ENCODE data around the gene UGT2B7.

The UGT2B7 gene

GRCh38 chr4:69064391-69064790 is 31.9 kb upstream of the UGT2B7 start:
- H3K27me3 Mint-ChIP-seq (ENCODE audit: low read depth), result peaks cover under 1% of the 10 kb centered on the region

GRCh38 chr4:69066945-69067344 is 29.3 kb upstream of the UGT2B7 start:
- H3K9me3 Mint-ChIP-seq, result no peaks in the 10 kb centered on the region
- H3K4me1 Mint-ChIP-seq, result no peaks in the 10 kb centered on the region
- H3K4me3 Mint-ChIP-seq, result no peak overlapping the region
- H3K27me3 Mint-ChIP-seq (ENCODE audit: low read depth), result peaks cover 3% of the 10 kb centered on the region
- TF ChIP-seq CTCF (IDR thresholded peaks at IDR 0.05; ENCODE audit: unreplicated experiment in 3 of 3), result no peak
- peaks cover 29% of the 10 kb centered on the region for H3K36me3 Mint-ChIP-seq (ENCODE audit: low read depth)
- H3K27ac Mint-ChIP-seq, result no peak overlapping the region

More at GRCh38 chr4:69064391-69064790, 31.9 kb upstream of the UGT2B7 start:
- Mint-ChIP-seq H3K4me1 (no peaks in the 10 kb centered on the region), H3K27ac (no peak overlapping the region), H3K36me3 (ENCODE audit: low read depth) (peaks cover 39% of the 10 kb centered on the region), H3K9me3 (no peaks in the 10 kb centered on the region), H3K4me3 (no peak overlapping the region)
- no peak for TF ChIP-seq CTCF (IDR thresholded peaks at IDR 0.05; ENCODE audit: unreplicated experiment in 3 of 3)

GRCh38 chr4:69069085-69069484 is 27.2 kb upstream of the UGT2B7 start:
- Mint-ChIP-seq H3K9me3 (no peaks in the 10 kb centered on the region), H3K4me3 (no peak overlapping the region), H3K36me3 (ENCODE audit: low read depth) (peaks cover 12% of the 10 kb centered on the region), H3K4me1 (no peaks in the 10 kb centered on the region), H3K27ac (no peak overlapping the region), H3K27me3 (ENCODE audit: low read depth) (peaks cover 3% of the 10 kb centered on the region)
- no peak for TF ChIP-seq CTCF (IDR thresholded peaks at IDR 0.05; ENCODE audit: unreplicated experiment in 3 of 3)

GRCh38 chr4:69070590-69070989 is 25.7 kb upstream of the UGT2B7 start:
- peaks cover 3% of the 10 kb centered on the region for H3K27me3 Mint-ChIP-seq (ENCODE audit: low read depth)
- peaks cover 7% of the 10 kb centered on the region for H3K36me3 Mint-ChIP-seq (ENCODE audit: low read depth)
- H3K4me3 Mint-ChIP-seq, result no peak overlapping the region
- H3K4me1 Mint-ChIP-seq, result no peaks in the 10 kb centered on the region
- H3K9me3 Mint-ChIP-seq, result no peaks in the 10 kb centered on the region
- TF ChIP-seq CTCF (IDR thresholded peaks at IDR 0.05; ENCODE audit: unreplicated experiment in 3 of 3), result no peak
- H3K27ac Mint-ChIP-seq, result no peak overlapping the region

GRCh38 chr4:69071286-69071685 is 25.0 kb upstream of the UGT2B7 start:
- H3K27ac Mint-ChIP-seq, result no peak overlapping the region
- no peak for TF ChIP-seq CTCF (IDR thresholded peaks at IDR 0.05; ENCODE audit: unreplicated experiment in 3 of 3)
- H3K4me3 Mint-ChIP-seq, result no peak overlapping the region
- H3K36me3 Mint-ChIP-seq (ENCODE audit: low read depth), result peaks cover 7% of the 10 kb centered on the region
- no peaks in the 10 kb centered on the region for H3K4me1 Mint-ChIP-seq
- peaks cover 3% of the 10 kb centered on the region for H3K27me3 Mint-ChIP-seq (ENCODE audit: low read depth)
- H3K9me3 Mint-ChIP-seq, result peaks cover 3% of the 10 kb centered on the region

- Mint-ChIP-seq H3K27ac (no peak overlapping the region), H3K9me3 (peaks cover 11% of the 10 kb centered on the region), H3K4me3 (no peak overlapping the region), H3K27me3 (ENCODE audit: low read depth) (peaks cover 3% of the 10 kb centered on the region), H3K36me3 (ENCODE audit: low read depth) (peaks cover 16% of the 10 kb centered on the region), H3K4me1 (no peaks in the 10 kb centered on the region)
- no peak for TF ChIP-seq CTCF (IDR thresholded peaks at IDR 0.05; ENCODE audit: unreplicated experiment in 3 of 3)
Measured at GRCh38 chr4:69073375-69073774, 22.9 kb upstream of the UGT2B7 start.
